ENCODE results near the gene MARCHF6.

DNA sequence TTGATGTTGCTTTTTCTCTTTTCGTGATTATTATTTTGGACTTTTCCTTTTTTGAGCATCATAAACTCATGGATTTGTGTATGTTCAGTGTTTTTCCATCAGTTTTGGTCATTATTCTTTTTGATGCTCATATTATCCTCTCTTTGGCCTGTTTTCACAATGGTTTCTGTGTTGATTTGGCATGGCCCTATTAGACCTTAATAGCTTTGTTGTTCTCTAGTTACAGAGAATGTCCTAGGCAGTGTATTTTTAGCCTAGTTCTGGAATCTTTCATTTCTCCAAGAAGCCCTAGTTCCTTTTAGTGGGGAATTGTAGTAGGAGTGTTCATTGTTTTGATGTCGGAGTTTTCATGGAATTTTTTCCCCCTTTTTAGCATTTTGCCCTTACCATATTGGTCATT lies 46.9 kb downstream of the MARCHF6 start:
- TF ChIP-seq CTCF (IDR thresholded peaks at IDR 0.05) (no peak), POLR2A (IDR thresholded peaks at IDR 0.05) (no peak)

All from heart left ventricle (tissue), 13 donors.